ENCODE data around the gene DRAM1.

GRCh38 chr12:101928556-101928955 lies 51.2 kb downstream of the DRAM1 start:
- TF ChIP-seq CTCF (IDR thresholded peaks at IDR 0.05) (no peak), POLR2A (IDR thresholded peaks at IDR 0.05) (no peak)
